MV-4-11 (cell line): Measurements from ENCODE around the gene TRAF3IP1.

Experiments
- DNase-seq: peaks from one replicate; lab custom pipeline; 2025; lab: John Stamatoyannopoulos, UW

The TRAF3IP1 gene

DNA sequence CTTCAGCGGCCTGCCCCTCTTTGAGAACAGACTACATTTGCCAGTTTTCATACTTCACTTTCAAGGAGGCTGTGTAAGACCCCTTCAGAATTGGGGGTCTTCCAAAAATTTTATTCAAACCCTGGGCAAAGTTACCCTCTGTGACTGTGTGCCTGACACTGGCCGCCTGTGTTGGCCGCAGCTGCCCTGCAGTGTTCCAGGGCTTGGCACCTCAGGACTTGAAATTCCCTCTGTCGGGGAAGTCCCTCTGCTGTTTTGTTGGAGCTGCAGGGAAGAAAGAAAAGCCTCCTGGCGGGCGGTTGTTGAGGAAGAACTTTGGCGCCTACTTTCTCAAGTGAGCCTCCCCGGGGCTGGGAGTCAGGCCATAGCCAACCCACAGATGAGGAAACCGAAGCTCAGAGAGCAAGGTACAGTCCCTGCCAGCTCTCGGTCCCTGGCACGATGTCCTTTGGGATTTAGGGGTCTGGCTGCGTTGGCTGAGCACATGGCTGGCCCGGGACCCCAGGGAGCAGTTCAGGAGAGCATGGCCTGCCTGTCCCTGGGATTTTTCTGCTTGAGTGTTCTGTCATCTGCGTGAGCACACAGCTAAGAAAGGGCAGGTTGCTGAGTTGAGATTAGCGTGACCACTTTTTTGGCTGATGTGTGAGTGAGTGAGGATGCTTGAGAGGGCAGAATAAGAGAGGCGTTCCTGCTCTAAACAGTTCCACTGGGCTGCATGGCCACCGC is 88.5 kb downstream of the TRAF3IP1 start:
- no peak for DNase-seq

DNA sequence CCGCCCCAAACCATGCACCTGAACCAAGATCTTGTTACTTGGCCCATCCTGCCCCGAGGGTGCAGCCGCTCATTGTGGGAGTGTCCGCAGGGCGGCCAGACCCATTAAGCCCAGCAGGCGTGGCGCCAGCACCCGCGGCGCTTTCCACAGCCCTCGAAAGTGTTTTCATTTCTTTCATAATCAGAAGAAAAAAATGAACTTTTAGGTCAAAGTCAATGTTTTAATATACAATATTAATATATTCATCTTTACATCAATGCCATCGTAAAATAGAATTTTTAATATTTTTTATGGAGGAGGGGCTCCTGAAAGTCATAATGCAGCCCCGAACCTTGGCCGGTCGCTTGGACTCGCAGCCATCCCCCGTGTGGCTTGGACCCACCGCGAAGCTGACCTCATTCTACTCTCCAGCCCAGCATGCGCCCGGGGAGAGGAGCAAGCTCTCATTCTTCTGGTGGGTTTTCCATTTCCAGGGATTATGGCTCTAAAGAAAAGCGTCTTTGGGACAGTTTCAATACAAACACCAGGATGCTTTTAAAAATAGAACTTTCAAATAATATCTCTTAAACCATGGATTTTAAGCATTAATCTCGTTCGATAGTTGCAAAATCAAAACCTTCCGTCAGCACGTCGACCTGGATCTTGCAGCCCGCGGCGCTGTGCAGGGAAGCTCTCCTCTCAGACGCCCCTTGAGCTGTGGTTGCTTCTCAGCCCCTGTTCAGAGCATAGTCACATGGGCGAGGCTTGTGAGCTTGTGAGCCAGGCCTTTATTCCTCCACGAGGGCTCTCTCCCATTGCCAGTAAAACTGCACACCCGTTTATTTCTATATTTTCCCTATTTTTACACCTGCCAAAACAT is 89.3 kb downstream of the TRAF3IP1 start:
- no peak for DNase-seq

DNA sequence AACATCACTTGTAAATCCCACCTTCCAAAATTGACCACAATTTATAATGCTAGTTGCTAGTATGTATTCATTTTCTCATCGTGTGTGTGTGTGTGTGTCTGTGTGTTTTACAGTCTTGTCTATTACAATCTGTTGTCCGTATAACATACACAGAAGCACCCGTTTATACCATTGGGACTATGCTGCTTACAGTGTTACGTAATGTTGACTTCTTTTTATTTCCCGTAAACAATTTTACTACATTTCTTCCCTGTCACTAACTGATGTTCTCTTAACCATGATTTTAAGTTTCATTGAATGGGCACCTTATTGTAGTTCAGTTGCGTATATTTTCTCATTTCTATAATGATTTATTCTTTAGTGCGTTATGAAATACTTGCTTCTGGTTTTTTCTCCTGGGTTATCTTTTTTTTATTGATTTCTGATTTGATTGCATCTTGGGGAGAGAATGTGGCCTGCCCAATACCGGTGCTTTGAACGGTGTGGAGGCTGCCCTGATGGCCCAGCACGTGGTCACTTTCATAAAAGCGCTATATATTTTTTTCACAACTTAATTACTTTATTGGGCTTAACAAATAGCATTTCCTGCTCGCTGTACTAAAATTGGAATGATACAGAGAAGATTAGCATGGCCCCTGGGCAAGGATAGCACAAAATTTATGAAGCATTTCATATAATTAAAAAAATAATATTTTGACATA is 91.9 kb downstream of the TRAF3IP1 start:
- no peak for DNase-seq

DNA sequence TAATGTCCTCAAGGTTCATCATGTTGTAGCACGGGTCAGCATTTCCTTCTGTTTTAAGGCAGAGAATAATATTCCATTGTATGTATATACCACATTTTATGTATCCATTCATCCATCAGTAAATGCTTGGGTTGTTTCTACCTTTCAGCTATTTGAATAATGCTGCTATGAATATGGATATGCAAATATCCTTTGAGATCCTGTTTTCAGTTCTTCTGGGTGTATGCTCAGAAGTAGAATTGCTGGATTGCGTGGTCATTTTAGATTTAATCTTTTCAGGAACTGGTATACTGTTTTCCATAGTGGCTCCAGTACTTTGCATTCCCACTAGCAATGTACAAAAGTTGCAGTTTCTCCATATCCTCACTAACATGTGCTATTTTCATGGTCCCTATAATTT is 93.0 kb downstream of the TRAF3IP1 start:
- no peak for DNase-seq

DNA sequence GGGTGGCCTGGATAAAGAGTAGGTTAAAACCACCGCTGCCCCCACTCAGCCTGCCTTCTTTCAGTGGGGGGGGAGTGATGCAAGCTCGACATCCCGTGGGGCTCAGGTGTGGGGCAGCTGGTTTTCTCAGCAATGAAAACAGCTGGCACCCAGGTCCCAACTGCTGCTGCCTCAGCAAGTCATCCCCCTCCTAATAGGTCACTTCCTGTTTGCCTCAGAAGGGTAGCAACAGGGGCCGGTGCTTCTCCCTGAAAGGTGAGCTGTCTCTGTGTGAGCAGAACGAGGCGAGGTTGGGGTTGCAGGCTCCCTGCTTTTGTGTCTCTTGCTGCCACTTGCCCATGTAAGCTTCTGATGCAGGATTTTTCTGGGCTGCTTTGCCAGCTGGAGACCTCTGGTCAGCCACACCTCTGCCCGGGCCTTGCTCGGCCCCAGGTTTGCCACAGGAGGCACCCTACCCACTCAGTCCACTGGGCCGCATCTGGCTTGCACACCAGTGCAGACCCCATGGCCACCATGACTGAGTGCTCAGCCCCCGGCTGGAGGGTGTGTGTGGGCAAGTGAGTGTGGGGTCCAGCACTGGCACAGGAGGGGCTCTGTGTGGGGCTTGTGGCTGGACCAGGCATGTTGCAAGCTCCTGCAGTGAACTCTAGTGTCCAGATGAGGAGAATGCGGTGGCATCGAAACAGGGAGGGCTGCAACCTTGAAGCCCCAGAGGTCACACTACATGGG is 94.9 kb downstream of the TRAF3IP1 start:
- DNase-seq: no peak

DNA sequence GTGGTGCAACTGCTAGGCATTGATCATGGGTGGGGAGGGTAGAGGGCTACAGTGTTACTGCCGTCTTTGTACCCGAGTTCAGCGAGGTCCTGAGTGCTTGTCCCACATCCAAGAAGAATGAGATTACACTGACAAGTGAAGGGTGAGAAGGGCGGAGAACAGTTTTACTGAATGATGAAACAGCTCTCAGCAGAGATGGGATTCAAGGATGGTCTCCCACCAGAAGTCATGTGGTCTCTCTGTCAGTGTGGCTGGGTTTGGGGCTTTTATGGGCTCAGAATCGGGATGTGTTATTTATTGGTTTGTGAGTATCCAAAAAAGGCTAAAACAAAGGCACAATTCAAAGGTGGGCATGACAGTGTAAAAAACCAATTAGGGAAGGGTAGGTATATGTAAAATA is 95.6 kb downstream of the TRAF3IP1 start:
- DNase-seq: no peak

DNA sequence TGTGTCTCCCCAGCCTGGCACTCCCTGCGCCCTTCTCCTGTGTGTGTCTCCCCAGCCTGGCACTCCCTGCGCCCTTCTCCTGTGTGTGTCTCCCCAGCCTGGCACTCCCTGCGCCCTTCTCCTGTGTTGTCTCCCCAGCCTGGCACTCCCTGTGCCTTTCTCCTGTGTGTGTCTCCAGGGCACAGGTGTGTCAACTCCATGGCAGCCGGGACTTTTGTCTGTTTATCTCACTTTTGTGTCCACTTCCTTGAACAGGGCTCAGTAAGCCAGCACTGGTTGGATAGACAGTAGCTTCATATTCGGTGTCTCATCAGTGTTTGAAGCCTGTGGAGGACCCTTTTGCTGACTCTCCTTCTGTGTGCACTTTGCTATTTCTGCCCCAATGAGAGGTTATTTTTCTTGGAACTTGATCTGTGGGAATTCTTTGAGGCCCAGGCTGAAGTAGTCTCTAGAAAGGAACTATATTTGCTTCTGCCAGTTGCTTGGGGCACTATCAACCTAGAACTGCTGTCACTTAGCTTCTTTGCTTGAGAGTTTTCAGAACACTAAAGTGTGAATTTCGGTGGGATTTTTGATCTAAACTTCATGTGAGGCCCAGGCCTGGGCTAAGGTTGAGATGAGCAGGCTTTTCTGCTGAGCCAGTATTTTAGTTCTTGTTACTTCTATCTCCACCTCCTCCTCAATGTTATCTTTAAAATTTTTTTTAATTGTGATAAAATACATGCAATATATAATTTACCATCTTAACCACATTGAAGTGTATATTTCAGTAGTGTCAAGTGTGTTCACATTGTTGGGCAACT is 98.1 kb downstream of the TRAF3IP1 start:
- DNase-seq: no peak

DNA sequence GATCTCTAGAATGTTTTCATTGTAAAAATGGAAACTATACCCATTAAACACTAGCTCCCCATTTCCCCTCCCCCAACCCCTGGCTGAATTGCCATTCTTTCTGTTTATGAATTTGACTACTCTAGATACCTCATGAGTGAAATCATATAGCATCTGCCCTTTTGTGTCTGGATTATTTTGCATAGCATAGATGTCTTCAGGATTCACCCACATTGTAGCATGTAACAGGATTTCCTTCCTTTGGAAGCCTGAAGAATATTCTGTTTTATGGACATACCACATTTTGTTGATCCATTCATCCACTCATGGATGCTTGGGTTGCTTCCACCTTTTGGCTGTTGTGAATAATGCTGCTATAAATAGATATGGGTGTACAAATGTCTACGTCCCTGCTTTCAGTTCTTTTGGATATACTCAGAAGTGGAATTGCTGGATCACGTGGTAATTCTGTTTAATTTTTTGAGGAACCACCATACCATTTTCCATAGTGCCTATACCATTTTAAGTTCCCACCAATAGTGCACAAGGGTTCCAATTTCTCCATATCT is 98.8 kb downstream of the TRAF3IP1 start:
- no peak for DNase-seq

DNA sequence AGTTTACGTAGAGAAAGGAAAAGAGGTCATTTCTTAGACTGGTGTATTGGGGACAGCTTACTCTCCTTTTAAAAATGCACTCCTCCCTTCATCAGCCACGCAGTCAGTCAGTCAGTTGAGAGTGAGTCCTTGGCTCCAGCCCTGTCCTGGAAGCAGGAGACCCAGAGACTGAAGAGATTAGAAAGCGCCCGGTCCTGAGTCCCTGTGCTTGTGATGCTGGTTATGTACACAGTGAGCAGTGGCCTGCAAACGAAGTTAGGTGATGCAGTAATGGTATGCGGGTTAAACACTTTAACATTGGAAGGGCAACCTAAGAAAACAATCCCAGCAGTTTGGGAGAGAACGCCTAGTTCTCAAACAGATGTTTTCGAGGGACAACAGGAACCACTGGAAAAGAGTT is 100.1 kb downstream of the TRAF3IP1 start:
- no peak for DNase-seq

DNA sequence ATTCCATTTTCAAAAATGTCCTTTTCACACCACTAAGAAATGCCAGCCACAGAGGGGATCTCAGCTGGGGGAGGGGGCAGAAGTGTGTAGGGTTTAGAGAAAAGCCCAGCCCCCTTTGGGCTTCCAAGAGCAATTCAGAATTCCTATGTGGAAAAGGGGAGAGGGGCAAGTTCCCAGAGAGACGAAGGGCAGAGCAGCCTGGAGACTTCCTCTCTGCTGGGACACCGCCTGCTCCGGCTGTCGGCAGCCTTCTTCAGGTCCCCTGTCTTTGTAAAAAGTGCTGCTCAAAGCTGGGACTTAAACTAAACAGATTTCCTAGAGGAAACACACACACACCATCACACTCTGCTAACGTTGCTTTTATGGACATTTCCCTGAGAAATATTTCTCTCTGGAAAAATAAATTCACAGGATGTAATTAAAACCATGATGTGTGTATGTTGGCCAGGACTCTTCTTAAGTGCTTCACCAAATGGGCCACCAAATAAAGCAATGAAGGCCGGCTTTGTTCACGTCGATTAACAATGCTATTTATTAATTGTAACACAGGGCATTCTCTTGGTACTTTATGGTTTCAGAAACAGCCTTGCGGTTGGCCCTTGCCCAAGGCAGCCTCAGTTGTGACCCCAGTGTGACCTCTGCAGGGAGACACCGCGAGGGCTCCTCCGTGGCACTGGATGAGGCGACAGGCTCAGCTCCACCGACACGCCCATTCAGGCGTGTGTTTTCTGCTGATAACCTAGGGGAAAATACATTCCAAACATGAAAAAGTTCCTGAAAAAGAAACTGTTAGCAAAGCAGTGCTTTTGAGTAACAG is 100.8 kb downstream of the TRAF3IP1 start:
- peak; percentile 58 for DNase-seq

DNA sequence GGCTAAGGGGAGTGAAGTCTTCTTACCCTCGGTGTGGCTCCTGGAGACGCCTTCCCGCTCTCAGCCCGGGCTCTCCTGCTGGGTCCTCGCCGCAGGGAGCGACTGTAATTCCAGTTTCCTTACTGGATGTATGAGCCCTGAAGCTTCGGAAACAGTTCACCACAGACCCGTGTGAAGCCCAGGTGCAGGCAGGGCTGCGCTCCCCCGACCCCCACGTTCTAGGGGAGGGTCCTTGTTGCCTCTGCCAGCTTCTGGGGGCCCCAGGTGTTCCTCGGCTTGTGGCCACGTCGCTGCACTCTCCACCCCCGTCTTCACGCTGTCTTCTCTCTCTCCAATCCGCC is 101.3 kb downstream of the TRAF3IP1 start:
- DNase-seq: no peak

DNA sequence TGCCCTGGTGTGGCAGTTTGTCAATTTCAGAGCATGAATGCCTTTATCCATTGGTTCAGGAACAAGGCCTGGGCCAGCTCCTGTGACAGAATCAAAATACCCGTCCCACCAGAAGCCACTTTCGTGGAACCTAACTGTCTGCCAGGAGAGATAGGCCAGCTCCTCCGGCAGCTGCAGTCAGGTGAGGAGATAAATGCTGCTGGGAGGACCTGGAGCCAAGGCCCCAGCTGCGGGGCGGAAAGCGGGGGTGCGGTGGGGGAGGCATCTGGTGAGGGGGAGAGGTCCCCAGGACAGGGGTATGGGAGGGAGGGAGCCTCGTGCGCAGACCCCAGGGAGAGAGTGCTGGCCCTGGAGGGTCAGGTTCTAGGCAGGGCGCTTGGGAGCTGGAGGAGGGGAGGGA is 102.0 kb downstream of the TRAF3IP1 start:
- DNase-seq: no peak

DNA sequence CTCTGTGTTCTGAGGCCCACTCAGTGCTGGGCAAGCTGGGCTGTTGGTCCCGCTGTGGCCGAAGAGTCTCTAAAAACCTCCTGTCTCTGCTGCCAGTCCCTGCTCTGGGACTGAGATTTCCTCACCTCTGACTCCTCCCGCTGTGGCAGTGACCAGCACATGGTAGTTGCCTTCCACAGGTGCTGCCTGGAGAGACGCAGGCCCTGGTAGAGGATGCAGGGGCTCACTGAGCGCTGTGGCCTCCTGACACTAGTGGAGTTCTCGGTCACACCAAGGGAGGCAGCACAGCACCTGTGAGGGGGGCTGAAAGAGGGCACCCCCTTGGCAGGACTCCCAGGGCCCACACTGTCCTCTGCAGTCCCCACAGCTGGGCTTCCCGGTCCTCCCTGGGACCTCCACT is 102.6 kb downstream of the TRAF3IP1 start:
- DNase-seq: no peak

DNA sequence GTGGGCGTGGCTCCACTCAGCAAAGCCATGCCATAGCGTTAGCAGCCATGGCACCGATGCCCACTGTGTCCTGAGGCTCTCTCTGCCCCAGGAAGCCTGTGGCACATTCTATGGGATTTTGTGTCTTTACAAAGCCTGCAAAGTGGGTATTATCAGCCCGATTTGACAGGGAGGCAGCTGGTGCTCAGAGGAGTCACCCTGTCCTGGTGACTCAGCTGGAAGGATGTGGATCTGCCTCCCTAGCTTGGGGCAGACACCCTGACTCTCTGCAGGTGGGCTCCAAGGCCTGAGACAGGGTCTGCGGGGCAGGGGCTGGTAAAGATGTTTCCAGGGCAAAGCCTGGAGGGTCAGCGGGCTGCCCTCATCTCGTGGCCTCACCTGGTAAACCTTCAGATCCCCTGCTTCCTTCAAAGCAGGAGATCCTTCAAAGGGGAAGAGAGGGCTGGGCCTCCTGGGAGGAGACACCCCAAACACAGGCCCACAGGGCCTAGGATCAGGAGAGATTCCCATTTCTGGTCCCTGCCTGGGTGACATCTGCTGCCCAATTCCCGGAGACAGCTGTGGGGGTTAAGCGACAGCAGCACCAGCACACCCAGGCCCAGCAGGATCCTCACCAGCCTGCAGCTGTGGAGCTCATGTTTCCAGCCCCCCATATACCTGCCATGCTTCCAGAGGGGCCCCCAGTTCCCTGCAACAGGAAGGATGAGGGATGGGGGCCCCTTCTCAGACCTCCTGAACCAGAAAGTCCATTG is 103.4 kb downstream of the TRAF3IP1 start:
- DNase-seq: no peak

DNA sequence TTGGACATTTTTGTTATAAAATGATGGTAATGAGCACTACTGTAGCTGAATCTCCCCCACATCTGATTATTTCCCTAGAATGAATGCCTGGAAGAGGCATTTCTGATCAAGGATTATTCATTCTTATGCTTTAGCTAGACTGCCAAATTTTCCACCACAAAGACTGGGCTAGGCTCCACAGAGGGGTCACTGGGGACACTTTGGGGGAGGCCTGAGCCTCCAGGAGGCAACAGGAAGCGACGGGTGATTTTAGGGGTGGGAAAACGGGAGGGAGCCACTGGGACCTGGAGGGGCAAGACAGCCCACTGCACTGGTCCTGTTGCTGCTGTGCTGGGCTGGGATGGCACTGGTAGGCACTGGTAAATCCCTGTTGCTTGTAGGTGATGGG is 104.0 kb downstream of the TRAF3IP1 start:
- DNase-seq: no peak

DNA sequence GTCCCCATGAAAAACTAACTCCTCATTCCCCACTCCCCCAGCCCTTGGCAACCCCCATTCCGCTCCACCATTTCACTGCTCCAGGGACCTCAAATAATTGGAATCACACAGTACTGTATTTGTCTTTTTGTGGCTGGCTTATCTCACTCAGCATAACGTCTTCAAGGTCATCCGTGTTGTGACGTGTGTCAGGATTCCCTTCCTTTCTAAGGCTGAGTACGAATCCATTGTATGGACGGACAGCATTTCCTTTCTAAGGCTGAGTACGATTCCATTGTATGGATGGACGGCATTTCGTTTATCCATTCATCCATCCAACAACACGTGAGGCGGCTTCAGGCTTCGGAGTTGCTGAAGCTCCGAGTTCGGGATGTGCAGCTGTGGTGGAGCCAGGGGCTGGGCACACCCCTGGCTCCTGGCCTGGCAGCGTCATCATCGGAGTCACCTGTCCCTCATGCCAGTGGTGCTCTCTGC is 105.2 kb downstream of the TRAF3IP1 start:
- DNase-seq: no peak

DNA sequence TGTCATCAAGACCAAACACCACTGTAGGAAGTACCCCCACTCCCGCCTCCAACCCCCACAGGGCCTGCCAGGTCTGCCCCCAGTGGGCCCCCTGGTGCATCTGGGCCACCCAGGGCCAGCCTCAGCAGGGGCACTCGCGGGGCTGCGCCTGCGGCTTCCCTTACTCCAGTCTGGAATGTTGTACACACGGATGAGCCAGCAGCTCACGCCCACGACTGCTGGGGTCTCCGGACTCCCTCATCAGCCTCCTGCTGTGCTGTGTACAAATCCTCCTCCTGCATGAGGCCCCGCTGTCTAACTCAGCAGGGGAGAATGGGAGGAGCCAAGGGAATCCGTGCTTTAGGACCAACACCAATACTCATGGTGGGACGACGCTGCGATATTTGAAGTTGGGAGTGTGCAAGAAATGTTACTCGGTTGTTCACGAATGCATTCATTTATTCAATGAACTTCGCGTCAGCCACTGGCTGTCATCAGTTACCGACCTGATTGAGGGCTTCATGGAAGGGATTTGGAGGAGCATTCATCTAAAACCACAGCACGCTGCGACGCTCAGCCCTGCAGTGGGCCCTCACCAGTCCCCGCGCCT is 105.8 kb downstream of the TRAF3IP1 start:
- peak; percentile 46 for DNase-seq

DNA sequence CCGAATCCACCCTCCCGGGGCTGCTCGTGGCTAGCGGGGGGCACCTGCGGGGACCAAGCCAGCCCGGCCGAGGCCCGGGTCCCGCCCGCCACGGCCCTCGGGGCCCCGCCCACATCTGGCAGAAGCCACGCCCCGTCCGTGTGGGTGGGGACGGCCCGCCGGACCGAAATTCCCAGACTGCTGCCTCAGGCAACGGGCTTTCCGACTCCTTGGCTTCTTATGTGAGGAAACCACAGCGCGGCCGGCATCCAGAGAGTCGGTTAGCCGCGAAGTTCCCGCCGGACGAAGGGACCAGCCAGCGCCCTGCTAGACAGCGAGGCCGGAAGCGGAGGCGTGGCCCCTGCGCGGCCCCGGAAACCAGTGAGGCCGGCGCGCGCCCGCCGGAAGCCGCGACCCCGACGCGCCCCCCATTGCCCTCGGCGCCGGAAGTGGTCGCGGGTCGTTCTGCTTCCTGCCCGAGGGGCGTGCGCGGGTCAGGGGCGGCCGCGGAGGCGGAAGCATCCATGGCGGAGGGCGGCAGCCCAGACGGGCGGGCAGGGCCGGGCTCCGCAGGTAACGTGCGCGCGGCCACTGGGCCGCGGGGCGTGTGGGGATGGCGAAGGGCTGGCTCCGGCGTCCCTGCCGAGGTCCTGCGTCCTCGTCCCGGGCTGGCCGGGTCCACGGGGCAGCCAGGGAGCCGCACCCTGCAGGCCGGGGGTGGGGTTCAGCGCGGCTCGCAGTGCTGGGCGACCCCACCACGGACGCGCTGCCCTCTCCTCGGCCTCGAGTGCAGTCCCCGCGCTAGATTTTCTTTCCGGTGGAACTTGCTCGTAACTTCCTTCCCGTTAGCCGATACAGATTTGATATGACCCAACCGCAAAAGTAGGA is 106.5 kb downstream of the TRAF3IP1 start, which contains the start of gene ASB1:
Gene ASB1, plus strand, starts transcription at position 360 of the 867 bp plus-strand sequence. Its CDS starts 144 bp downstream, at position 504.
- peak; percentile 83 for DNase-seq
